ENCODE results near the gene ATPAF1.
"Not testable (repeated sequence)": the region's sequence is repeated elsewhere in the genome, so short reads cannot be mapped to it uniquely, and the experiment has no call there.

ATPAF1 gene

GRCh38 chr1:46667782-46668760, at the start of gene ATPAF1:
ATPAF1 (minus strand) TSS chr1:46668364; CDS start chr1:46668322, 42 bp downstream.
- DNase-seq (ENCODE audit: low read depth) = no peak

- DNase-seq (ENCODE audit: low read depth) = no peak
Measured at GRCh38 chr1:46717654-46718053, 49.5 kb upstream of the ATPAF1 start.

- no peak for DNase-seq (ENCODE audit: low read depth)
Measured at GRCh38 chr1:46714976-46715375, 46.8 kb upstream of the ATPAF1 start.

- no peak for DNase-seq (ENCODE audit: low read depth)
Measured at GRCh38 chr1:46708121-46708520, 40.0 kb upstream of the ATPAF1 start.

GRCh38 chr1:46705408-46705807, 37.2 kb upstream of the ATPAF1 start:
- DNase-seq (ENCODE audit: low read depth) = no peak

GRCh38 chr1:46703927-46704641, 35.9 kb upstream of the ATPAF1 start:
- no peak for DNase-seq (ENCODE audit: low read depth)

- no peak for DNase-seq (ENCODE audit: low read depth)
Measured at GRCh38 chr1:46699666-46700065, 31.5 kb upstream of the ATPAF1 start.

GRCh38 chr1:46697053-46697452, 28.9 kb upstream of the ATPAF1 start:
- no peak for DNase-seq (ENCODE audit: low read depth)

- not testable (repeated sequence) for DNase-seq (ENCODE audit: low read depth)
Measured at GRCh38 chr1:46694676-46695075, 26.5 kb upstream of the ATPAF1 start.

- no peak for DNase-seq (ENCODE audit: low read depth)
Measured at GRCh38 chr1:46692811-46693770, 24.9 kb upstream of the ATPAF1 start.

GRCh38 chr1:46691997-46692790, 24.0 kb upstream of the ATPAF1 start:
- no peak for DNase-seq (ENCODE audit: low read depth)

- no peak for DNase-seq (ENCODE audit: low read depth)
Measured at GRCh38 chr1:46690931-46691421, 22.8 kb upstream of the ATPAF1 start.

- no peak for DNase-seq (ENCODE audit: low read depth)
Measured at GRCh38 chr1:46689897-46690296, 21.7 kb upstream of the ATPAF1 start.

GRCh38 chr1:46689356-46689755, 21.2 kb upstream of the ATPAF1 start:
- DNase-seq (ENCODE audit: low read depth) = no peak

GRCh38 chr1:46687921-46688509, 19.9 kb upstream of the ATPAF1 start:
- DNase-seq (ENCODE audit: low read depth) = no peak

GRCh38 chr1:46687093-46687659, 19.0 kb upstream of the ATPAF1 start:
- DNase-seq (ENCODE audit: low read depth) = peak; percentile 34

GRCh38 chr1:46686255-46686654, 18.1 kb upstream of the ATPAF1 start:
- no peak for DNase-seq (ENCODE audit: low read depth)

GRCh38 chr1:46684670-46685069, 16.5 kb upstream of the ATPAF1 start:
- DNase-seq (ENCODE audit: low read depth) = no peak

- DNase-seq (ENCODE audit: low read depth) = no peak
Measured at GRCh38 chr1:46682064-46682463, 13.9 kb upstream of the ATPAF1 start.

Measured in GM04503 (cell line).